Measurements from ENCODE around the gene NKPD1.

Gene NKPD1

DNA sequence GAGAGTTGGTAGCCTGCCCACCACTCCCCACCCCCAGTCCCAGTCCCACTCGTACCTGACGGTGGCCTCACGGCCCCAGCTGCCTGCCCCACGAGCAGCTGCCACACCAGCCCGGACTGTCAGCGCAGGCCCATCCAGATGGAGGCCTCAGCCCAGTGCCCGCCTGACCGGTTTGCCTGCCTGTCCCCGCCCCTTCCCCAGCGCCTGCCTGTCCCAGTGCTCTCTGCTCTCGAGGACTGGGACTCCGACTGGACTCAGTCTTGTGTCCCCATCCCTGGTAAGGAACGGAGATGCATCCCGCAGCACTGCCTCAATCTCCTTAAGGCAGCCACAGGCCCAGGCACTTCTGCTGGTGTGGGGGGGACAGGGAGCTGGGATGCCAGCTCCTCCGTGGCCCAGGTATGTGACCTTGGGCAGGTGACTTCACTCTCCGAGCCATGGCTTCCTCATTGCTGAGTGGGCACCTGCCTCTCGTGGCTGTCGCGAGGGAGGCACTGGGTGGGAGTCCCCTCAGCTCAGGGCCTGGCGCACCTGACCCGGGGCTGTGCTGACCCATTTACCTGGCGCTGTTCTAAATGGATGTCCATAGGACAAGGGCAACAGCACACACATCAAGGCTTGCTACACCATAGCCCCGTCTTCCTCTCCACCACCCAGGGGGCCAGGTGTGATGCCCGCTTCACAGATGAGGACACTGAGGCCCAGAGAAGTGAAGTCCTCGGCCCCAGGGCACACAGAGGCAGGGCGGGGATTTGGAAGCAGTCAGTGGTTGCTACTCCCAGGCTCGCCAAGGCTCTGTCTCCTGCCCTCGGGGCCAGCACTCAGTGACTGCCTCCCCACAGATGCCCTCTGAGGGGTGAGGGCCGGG, at the start of gene NKPD1:
Gene NKPD1, minus strand, starts transcription at position 113 of the 868 bp plus-strand sequence. CDS start 832 bp downstream, outside the sequence.
- DNase-seq, result no peak

GRCh38 chr19:45206328-45206727, 45.5 kb upstream of the NKPD1 start:
- no peak for DNase-seq

GRCh38 chr19:45205810-45206209, 45.0 kb upstream of the NKPD1 start:
- no peak for DNase-seq

- DNase-seq, result no peak
These were observed 41.9 kb upstream of the NKPD1 start for GRCh38 chr19:45202637-45203036.

GRCh38 chr19:45200568-45200967, 39.8 kb upstream of the NKPD1 start:
- no peak for DNase-seq

GRCh38 chr19:45195764-45196163, 35.0 kb upstream of the NKPD1 start:
- no peak for DNase-seq

GRCh38 chr19:45191375-45191774, 30.6 kb upstream of the NKPD1 start:
- no peak for DNase-seq

DNA sequence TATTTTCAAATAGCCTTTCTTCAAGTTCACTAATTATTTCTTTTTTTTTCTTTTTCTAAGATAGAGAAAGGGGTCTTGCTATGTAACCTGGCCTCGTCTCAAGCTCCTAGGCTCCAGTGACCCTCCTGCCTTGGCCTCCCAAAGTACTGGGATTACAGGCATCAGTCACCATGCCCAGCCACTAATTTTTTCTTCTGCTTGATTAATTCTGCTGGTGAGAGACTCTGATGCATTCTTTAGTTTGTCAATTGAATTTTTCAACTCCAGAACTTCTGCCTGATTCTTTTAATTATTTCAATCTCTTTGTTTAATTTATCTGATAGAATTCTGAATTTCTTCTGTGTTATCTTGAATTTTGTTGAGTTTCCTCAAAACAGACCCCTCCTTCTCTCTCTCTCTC, 29.2 kb upstream of the NKPD1 start:
- DNase-seq, result no peak

GRCh38 chr19:45187421-45188100, 26.8 kb upstream of the NKPD1 start:
- DNase-seq, result no peak

DNA sequence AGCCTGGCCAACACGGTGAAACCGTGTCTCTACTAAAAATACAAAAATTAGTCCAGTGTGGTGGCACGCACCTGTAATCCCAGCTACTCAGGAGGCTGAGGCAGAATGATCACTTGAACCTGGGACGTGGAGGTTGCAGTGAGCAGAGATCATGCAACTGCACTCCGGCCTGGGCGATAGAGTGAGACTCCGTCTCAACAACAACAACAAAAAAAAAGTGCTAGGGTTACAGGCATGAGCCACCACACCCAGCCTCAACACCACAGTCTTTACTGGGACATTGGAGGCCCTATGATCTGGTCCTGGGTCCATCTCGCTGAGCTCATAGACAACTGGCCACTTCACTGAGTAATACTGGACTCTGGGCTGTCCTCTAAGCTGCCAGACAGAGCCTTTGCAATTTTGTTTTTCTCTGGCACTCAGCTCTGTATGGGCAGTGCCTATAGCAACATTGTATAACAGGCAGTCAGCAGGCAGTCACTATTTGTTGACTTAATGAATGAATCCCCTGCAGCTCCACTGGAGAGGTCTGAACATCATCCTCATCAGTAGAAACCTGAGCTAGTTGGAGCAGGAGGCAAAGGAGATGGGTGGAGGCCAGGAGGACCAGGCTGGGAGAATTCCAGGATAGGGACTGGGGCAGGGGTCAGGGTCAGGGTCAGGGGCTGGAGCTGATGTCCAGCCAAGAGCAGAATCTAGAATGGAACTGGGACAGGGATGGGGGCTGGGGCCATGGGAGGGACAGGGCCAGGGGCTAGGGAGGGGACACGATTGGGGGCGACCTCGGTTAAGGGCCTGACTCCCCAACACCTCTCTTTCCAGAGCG, 25.9 kb upstream of the NKPD1 start:
- DNase-seq, result no peak

- DNase-seq, result no peak
These were observed 23.3 kb upstream of the NKPD1 start for GRCh38 chr19:45184115-45184514.

- no peak for DNase-seq
These were observed 22.0 kb upstream of the NKPD1 start for GRCh38 chr19:45182758-45183157.

- no peak for DNase-seq
These were observed 20.2 kb upstream of the NKPD1 start for GRCh38 chr19:45180936-45181335.

DNA sequence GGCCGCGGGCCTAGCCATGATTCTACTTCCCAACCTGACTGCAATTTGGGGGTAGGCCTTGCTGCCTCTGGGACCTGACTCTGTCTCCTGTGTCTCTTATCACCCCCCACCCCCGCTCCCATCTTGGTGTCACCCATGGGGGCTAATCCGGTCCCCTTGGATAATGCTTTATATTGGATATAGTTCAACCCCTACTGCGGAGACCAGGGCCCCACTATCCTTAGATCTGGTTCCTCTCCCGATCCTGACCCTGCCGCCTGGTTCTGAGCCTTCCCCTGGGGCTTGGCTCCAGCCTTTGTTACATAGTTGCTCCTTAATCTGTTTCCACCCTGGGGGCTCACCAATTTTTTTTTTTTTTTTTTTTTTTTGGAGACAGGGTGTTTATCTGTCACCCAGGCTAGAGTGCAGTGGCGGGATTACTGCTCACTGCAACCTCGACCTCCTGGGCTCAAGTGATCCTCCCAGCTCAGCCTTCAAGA, 19.1 kb upstream of the NKPD1 start:
- DNase-seq, result no peak

DNA sequence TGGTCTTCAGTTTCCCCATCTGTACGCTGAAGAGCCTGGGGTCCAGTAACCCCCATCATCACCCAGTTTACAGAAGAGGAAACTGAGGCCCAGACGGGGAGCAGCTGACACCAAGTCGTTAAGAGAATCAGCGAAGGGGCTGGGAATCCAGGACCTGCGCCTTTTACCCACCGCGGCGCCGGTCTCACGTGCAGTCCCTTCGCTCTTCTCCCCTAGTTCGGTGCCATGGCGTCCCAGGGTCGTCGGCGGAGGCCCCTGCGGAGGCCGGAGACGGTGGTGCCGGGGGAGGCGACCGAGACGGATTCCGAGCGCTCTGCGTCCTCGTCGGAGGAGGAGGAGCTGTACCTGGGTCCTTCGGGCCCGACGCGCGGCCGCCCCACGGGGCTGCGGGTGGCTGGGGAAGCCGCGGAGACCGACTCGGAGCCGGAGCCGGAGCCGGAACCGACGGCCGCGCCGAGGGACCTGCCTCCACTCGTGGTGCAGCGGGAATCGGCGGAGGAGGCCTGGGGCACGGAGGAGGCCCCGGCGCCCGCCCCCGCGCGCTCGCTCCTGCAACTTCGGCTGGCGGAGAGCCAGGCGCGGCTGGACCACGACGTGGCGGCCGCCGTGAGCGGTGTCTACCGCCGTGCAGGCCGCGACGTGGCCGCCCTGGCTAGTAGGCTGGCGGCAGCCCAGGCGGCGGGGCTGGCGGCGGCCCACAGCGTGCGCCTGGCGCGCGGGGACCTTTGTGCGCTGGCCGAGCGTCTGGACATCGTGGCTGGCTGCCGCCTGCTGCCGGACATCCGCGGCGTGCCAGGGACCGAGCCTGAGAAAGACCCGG, 18.5 kb upstream of the NKPD1 start:
- DNase-seq, result no peak

DNA sequence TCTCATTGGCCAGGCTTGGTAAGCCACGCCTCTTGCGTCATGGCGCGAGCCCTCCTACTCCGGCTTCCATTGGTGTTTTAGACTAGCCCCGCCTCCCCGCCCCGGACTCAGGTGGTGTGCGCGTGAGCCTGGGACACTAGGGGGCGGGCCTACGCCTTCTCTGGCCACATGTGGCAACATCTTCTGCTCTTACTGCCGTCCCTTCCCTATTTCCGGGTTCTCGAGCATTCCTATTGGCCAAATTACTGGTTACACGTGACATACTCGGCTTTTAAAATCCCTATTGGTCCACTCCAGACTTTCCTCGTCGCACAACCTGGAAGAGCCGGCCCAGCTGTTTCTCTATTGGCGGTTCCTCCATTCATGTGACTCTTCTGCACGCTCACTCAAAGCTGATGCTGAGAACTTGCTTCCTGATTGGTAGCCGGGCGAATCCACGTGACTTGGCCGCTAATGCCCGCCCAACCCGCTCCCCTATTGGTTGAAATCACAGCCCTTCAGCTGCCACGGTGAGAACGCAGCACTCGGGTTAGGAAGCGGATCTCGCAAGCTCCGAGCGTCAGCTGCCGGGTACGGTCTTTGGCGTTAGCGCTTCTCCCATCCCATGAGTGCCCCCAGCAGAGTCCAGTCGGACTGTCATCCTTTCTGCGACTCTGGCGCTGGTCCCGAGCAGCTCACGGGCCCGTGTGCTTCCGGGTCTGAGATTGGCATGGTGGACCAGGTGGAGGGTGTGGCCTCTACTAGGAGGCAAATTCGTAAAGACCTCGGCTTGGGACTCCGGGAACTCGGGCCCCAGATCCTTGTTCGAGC, 17.7 kb upstream of the NKPD1 start, which contains the start of gene BLOC1S3:
Gene BLOC1S3, plus strand, starts transcription at position 523 of the 810 bp plus-strand sequence. CDS start 513 bp downstream, outside the sequence.
- peak; percentile 95 to 100 for DNase-seq

DNA sequence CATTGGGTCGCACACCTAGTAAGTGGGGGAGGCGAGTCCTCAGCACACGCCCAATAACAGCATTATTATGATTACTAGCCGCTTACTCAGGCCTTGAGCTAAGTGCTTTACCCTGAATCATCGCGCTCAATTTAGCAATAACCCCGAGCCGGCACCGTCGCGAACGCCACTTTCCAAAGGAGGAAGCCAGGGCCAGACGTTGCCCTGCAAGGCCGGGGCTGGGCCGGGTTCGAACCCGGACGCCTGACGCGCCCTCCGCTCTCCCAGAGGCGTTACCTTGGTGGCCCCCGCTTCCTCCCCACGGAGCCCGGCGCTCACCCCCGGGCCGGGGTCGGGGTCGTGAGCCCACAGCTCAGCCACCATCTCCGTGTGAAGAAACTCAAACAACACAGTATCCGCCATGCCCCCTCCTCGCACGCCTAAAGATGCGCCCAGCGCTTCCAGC, 17.1 kb upstream of the NKPD1 start, which contains the start of gene TRAPPC6A:
Gene TRAPPC6A, minus strand, starts transcription at position 421 of the 445 bp plus-strand sequence. Its CDS starts 19 bp downstream, at position 402.
- DNase-seq, result peak in 1 of 2 donors; percentile 95

DNA sequence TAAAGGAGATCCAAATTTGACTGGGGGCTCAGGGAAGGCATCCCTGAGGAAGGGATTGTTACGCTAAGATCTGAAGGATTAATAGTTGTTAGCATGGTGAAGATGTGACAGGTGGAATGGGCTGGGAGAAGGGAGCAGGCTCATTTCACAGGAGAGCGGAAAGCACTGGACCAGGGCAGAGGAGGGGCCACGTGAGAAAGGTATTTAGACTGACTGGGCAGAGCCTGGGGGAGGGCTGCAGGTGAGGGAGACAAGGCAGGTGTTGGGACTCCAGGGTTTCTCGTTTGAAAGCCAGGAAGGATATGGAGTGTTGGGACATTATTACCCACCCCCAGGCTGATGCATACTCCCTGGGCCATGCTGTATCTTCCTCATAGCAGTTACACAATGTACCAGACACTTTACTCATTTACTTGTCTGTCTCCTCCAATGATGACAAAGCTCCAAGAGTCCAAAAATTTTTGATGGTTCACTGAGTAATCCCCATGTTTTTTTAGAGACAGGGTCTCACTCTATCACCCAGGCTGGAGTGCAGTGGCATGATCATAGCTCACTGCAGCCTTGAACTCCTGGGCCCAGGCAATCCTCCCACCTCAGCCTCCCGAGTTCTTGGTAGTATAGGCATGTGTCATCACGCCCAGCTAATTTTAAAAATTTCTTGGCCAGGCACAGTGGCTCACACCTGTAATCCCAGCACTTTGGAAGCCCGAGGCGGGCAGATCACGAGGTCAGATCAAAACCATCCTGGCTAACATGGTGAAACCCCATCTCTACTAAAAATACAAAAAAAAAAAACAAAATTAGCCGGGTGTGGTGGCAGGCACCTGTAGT, 14.9 kb upstream of the NKPD1 start:
- no peak for DNase-seq

GRCh38 chr19:45173816-45174215, 13.0 kb upstream of the NKPD1 start:
- DNase-seq, result no peak

- DNase-seq, result no peak
These were observed 11.9 kb upstream of the NKPD1 start for GRCh38 chr19:45172611-45173208.
